NCI-H128 (cell line): ENCODE data around the gene COLQ.
"Not testable (repeated sequence)": the region's sequence is repeated elsewhere in the genome, so short reads cannot be mapped to it uniquely, and the experiment has no call there.

ENCODE experiments used
- DNase-seq: peaks from one replicate; lab custom pipeline; 2025; ENCODE audit not compliant: unreplicated experiment; lab: John Stamatoyannopoulos, UW

The COLQ gene

GRCh38 chr3:15521573-15521965 lies at the start of gene COLQ:
Gene COLQ (minus strand): TSS chr3:15521706. CDS start chr3:15521625, 81 bp downstream.
- no peak for DNase-seq

GRCh38 chr3:15563190-15563589 lies 41.7 kb upstream of the COLQ start:
- no peak for DNase-seq

DNA sequence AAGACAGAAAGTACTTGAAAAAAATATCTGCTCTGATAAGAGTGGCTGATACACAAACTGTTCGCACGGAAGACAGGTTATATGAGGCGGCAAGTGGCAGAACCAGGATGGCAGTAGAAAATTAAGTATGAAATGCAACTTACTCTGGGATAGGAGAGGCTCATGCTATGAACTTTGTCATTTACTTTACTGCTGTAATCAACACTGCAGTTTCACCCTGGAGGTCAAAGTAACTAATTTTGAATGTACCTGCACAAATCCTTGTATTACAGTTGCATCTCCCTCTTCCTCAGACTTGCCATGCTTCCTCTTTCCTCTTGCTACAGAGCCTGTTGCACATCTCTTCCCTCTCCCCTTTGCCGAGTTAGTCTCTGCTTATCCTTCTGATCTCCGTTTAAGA lies 41.1 kb upstream of the COLQ start:
- DNase-seq, result no peak

- no peak for DNase-seq
These were observed 37.1 kb upstream of the COLQ start for GRCh38 chr3:15558581-15558980.

DNA sequence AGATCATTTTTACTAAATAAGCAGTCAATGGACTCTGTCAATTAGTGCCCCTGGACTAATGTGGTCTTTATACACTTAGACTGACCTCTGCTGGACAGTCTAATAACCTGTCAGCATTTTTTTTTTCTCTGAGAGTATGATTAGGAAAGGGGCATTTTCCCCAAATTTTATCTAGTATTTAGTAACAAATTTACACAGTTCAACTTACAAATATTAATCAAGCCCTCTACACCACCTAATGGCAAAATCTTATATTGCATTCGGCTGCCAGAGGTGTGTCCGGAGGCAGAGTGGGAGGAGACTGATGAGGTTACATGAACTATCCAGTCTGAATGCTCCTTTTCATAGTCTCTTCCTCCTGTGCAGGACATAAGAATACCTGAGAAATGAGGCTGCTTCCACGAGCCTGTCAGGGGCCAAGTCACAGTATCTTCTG lies 36.0 kb upstream of the COLQ start:
- no peak for DNase-seq

- no peak for DNase-seq
These were observed 35.0 kb upstream of the COLQ start for GRCh38 chr3:15556512-15556911.

- DNase-seq, result no peak
These were observed 32.2 kb upstream of the COLQ start for GRCh38 chr3:15553749-15554148.

DNA sequence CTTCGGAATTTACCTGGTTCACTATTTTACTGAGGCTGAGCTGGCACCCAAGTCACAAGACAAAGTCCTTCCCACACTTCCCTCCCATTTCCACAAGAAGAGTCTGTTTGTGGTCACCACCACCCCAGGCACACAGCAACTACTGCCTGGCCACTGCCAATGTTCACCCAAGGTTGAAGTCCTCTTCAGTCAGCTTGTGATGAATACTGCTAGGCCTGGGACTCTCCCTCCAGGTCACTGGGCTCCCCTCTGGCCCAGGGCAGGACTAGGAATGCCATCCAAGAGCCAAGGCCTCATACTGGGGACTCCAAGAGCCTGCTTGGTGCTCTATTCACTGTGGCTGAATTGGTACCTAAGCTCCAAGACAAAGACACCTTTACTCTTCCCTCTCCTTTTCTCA lies 30.4 kb upstream of the COLQ start:
- DNase-seq, result no peak

- no peak for DNase-seq
These were observed 28.3 kb upstream of the COLQ start for GRCh38 chr3:15549846-15550245.

- DNase-seq, result no peak
These were observed 21.1 kb upstream of the COLQ start for GRCh38 chr3:15542614-15543013.

DNA sequence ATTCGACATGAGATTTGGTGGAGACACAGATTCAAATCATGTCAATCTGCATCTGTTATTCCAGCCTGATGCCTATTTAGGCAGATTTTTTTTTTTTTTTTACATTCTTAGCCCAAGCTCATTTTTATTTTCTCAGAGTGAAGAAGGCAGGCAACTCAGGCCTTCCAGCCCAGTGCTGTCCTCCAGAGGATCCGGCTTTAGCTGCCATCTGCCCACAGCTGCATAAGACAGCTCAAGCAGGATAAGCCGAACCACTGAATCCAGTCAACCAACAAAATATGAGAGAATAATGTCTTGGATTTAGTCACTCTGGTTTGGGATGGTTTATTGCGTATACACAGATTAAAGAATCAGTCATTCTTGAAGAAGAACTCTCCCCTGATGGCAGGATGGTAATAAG lies 19.9 kb upstream of the COLQ start:
- DNase-seq, result no peak

GRCh38 chr3:15539066-15539465 lies 17.6 kb upstream of the COLQ start:
- DNase-seq, result no peak

- DNase-seq, result no peak
These were observed 16.8 kb upstream of the COLQ start for GRCh38 chr3:15538345-15538744.

GRCh38 chr3:15536856-15537255 lies 15.3 kb upstream of the COLQ start:
- no peak for DNase-seq

DNA sequence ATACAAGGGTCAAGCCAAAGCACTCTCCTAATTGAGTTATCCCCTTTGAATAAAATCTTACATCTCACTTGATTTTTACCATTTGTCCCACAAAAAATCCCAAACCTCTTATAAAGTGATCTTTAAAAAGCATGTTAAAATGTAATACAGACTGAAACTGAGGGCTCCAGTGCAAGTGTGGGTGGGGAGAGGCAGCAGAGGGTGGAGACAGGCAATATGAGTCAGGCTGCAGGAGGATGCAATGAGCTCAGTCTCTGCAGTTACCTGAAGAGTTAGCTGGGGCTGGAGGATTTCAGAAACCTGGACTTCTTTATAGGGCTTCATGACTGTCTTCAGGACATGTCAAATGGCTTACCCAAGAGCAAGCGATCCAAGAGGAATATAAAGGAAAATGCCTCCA lies 14.2 kb upstream of the COLQ start:
- DNase-seq, result no peak

GRCh38 chr3:15532614-15533013 lies 11.1 kb upstream of the COLQ start:
- DNase-seq, result not testable (repeated sequence)

GRCh38 chr3:15531346-15531745 lies 9.8 kb upstream of the COLQ start:
- no peak for DNase-seq

- no peak for DNase-seq
These were observed 7.5 kb upstream of the COLQ start for GRCh38 chr3:15528854-15529537.

- DNase-seq, result no peak
These were observed 5.5 kb upstream of the COLQ start for GRCh38 chr3:15527031-15527459.

DNA sequence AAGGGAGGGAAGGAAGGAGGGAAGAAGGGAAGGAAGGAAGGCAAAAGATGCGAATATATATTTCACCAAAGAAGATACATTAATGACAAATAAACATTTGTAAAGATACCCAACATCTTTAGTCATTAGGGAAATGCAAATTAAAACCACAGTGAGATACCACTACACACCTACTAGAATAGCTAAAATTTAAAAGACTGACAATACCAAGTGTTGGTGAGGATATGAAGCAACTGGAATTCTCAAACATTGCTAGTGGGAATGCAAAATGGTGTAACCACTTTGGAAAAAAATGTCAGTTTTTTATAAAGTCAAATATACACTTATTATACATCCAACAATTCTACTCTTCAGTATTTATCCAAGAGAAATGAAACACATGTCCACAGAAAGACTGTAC lies 4.3 kb upstream of the COLQ start:
- DNase-seq, result no peak

DNA sequence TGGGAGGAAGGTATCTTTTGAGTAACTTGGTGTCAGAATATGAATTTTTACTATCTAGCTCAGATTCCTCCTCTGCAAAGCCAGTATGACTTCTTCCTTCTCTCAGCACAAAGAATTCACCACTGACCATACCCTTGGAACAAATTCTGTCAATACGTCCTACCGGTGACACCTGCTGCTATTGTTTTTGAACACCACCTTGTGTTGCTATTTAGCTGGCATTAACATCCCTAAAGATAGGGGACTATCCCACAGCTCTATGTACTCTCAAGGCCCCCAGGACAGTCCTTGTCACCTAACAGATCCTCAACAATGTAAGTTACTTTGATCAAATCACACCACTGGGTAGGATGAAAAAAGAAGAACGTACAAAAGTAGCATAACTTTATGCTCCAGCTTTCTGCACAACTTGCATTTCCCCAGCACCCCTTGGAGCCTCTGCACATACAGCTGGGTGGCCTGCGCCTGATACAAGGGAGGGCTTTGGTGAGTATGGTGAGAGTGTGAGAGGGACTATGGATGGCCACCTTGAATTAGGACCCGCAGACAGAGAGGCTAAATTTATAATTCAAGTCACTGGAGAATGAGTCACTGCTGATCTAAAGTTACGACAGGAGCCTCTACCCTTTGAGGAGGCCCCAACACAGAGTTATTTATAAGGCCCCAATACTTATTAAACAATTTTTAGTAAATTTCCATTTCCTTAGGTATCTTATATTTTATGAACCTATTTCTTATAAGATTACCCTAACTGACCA lies 2.3 kb upstream of the COLQ start:
- DNase-seq, result no peak

DNA sequence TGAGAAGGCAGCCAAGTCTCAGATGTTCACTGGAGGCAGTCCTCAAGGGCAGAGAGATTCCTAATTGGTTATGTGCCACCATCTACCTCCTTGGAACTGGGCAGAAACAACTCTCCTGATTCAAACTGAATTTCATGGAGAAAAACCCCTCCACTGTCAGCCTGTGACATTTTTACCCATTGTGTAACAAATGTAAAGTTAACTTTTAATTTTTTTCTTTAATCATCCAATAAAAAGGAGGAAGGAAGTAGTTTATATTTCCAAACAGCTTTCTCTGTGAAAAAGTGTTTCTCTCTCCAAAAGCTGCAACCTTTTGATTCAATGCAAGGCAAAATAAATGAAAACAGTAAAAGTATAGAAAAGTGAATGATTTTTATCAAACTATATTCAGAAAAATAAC lies 510 bp upstream of the COLQ start:
- DNase-seq, result no peak
